Measurements from ENCODE around the gene TRIM10.
"Not testable (repeated sequence)": the region's sequence is repeated elsewhere in the genome, so short reads cannot be mapped to it uniquely, and the experiment has no call there.

The TRIM10 gene

DNA sequence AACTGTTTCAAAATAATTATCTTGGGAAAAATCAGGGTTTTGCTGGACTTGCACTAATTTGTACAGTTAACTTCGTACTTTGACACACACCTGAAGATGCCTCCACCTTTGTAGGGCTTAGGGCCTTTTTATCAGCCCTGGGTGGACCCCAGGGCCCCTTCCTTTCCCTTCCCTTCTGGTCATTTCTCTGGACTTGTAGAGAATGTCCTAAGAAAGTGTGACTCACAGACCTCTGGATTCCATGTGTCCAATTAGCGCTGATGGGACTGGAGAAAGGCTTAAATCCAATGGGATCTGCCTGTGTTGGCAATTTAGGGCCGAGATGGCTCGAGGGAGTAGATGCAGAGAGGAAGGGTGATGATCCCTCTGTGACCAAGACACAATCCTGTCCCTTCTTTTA is 11.7 kb upstream of the TRIM10 start:
- Histone ChIP-seq H3K4me3 (ENCODE audit: insufficient read depth, low read depth, low read length, poor library complexity, severe bottlenecking) (no peak overlapping the region), H3K4me1 (ENCODE audit: control insufficient read depth, insufficient read depth, low read length, poor library complexity, severe bottlenecking) (peaks cover 4% of the 10 kb centered on the region), H3K27ac (ENCODE audit: insufficient read depth, low read length, poor library complexity, severe bottlenecking) (no peak overlapping the region), H3K27me3 (replicated peaks; ENCODE audit: control insufficient read depth, insufficient read depth, low read length, poor library complexity, severe bottlenecking) (peaks cover 23% of the 10 kb centered on the region), H3K9me3 (ENCODE audit: control insufficient read depth, low read length) (no peaks in the 10 kb centered on the region), H3K36me3 (ENCODE audit: control insufficient read depth, insufficient read depth, low read length) (no peaks in the 10 kb centered on the region)
- DNase-seq, result no peak

DNA sequence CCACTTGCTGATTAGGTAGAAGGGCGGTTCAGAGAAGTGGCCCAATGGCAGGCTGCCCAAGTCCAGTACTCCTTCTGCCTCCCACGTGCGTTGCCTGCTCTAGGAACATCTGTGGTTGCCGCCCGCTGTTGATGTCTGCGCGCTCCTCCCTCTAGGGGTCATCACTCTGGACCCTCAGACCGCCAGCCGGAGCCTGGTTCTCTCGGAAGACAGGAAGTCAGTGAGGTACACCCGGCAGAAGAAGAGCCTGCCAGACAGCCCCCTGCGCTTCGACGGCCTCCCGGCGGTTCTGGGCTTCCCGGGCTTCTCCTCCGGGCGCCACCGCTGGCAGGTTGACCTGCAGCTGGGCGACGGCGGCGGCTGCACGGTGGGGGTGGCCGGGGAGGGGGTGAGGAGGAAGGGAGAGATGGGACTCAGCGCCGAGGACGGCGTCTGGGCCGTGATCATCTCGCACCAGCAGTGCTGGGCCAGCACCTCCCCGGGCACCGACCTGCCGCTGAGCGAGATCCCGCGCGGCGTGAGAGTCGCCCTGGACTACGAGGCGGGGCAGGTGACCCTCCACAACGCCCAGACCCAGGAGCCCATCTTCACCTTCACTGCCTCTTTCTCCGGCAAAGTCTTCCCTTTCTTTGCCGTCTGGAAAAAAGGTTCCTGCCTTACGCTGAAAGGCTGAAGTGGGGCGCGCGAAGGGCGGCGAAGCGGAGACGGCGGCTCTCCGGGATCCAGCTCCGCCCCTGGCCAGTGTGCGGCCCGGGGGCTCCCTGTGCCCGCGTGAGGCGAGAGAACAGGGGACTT is 10.9 kb upstream of the TRIM10 start:
- Histone ChIP-seq H3K27ac (ENCODE audit: insufficient read depth, low read length, poor library complexity, severe bottlenecking) (no peak overlapping the region), H3K27me3 (replicated peaks; ENCODE audit: control insufficient read depth, insufficient read depth, low read length, poor library complexity, severe bottlenecking) (peaks cover 23% of the 10 kb centered on the region), H3K4me3 (ENCODE audit: insufficient read depth, low read depth, low read length, poor library complexity, severe bottlenecking) (peak overlapping the region; percentile 2), H3K4me1 (ENCODE audit: control insufficient read depth, insufficient read depth, low read length, poor library complexity, severe bottlenecking) (peaks cover 4% of the 10 kb centered on the region), H3K9me3 (ENCODE audit: control insufficient read depth, low read length) (no peaks in the 10 kb centered on the region), H3K36me3 (ENCODE audit: control insufficient read depth, insufficient read depth, low read length) (no peaks in the 10 kb centered on the region)
- DNase-seq, result no peak

DNA sequence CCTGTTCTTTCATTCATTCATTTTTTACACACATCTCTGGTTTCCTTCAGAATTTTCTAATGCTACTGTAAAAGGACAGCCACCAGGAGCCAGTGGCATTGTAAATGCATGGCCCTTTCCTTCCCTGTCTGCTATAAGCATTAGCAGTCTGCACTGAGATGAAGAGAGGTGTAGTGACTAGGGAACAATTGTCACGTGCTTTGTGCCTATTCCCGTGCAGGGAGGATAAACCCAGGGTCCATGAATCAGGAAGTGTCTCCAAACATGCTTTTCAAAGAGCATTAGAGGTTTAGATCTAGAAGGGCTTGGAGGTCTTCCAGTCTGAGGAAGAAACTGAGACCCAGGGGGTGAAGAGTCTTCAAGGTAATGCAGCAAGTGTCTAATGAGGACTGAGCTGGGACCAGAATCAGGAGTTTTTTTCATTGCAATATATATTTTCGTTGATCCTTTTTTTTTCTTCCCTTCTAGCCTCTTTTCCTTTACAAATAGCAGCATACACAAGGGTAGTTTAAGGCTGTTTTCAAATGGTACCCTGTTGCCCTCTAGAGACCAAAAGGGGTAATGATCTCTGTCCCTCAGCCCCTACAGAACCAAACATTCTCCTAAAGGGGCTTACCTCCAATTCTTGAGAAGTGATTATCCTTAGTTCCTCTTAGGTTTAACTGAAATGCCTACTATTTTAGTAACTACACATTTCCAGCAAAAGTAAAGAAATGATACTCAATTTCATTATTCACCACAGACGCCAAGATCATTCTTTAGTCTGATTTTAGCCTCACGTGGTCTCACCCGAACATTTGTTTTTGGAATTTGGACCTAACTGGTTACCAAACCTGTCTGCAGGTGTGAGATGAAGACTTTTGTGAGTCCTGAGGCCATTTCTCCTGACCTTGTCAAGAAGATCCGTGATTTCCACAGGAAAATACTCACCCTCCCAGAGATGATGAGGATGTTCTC is 8.9 kb upstream of the TRIM10 start:
- no peak overlapping the region for H3K4me3 ChIP-seq (ENCODE audit: insufficient read depth, low read depth, low read length, poor library complexity, severe bottlenecking)
- no peak for DNase-seq
- no peaks in the 10 kb centered on the region for H3K36me3 ChIP-seq (ENCODE audit: control insufficient read depth, insufficient read depth, low read length)
- peaks cover 4% of the 10 kb centered on the region for H3K4me1 ChIP-seq (ENCODE audit: control insufficient read depth, insufficient read depth, low read length, poor library complexity, severe bottlenecking)
- no peaks in the 10 kb centered on the region for H3K9me3 ChIP-seq (ENCODE audit: control insufficient read depth, low read length)
- peaks cover 19% of the 10 kb centered on the region for H3K27me3 ChIP-seq (replicated peaks; ENCODE audit: control insufficient read depth, insufficient read depth, low read length, poor library complexity, severe bottlenecking)
- no peak overlapping the region for H3K27ac ChIP-seq (ENCODE audit: insufficient read depth, low read length, poor library complexity, severe bottlenecking)

DNA sequence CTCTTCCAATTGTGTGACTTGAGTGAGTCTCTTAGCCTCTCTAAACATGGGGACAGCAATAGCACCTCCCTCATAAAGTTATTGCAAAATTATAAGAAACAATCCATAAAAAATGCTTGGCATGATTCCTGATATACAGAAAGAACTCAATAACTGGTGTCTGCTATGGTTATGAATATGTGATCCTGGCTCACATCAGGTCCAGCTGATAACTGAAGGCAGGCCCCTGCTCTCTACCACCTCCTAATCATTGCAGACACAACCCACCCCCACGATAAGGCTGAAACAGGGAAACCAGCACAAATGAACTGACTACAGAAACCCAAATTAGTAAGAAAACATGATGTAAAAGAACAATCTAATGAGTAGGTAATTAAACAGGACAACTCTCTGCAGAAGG is 7.7 kb upstream of the TRIM10 start:
- H3K27me3 ChIP-seq (replicated peaks; ENCODE audit: control insufficient read depth, insufficient read depth, low read length, poor library complexity, severe bottlenecking), result peaks cover 19% of the 10 kb centered on the region

DNA sequence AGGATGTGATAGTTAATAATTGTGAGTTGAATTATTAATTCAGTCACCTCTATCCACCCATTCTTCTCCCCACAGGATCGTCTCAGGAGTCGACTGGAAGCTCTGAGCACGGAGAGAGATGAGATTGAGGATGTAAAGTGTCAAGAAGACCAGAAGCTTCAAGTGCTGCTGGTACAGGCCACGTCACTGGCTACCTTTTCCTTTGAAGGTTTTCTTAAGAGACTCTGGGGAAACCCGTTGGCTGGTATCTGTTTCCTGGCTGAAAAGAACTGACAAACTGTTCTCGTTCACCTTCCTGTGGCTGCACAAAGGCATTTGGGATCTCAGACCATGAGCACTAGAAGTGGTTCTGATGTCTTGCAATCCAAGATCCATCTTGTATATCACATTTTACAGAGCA is 6.1 kb upstream of the TRIM10 start:
- Histone ChIP-seq H3K36me3 (ENCODE audit: control insufficient read depth, insufficient read depth, low read length) (no peaks in the 10 kb centered on the region), H3K27me3 (replicated peaks; ENCODE audit: control insufficient read depth, insufficient read depth, low read length, poor library complexity, severe bottlenecking) (peaks cover 13% of the 10 kb centered on the region), H3K9me3 (ENCODE audit: control insufficient read depth, low read length) (no peaks in the 10 kb centered on the region), H3K4me3 (ENCODE audit: insufficient read depth, low read depth, low read length, poor library complexity, severe bottlenecking) (no peak overlapping the region), H3K4me1 (ENCODE audit: control insufficient read depth, insufficient read depth, low read length, poor library complexity, severe bottlenecking) (peaks cover 11% of the 10 kb centered on the region), H3K27ac (ENCODE audit: insufficient read depth, low read length, poor library complexity, severe bottlenecking) (no peak overlapping the region)
- no peak for DNase-seq

More for the DNA sequence above, 7.7 kb upstream of the TRIM10 start:
- Histone ChIP-seq H3K36me3 (ENCODE audit: control insufficient read depth, insufficient read depth, low read length) (no peaks in the 10 kb centered on the region), H3K9me3 (ENCODE audit: control insufficient read depth, low read length) (no peaks in the 10 kb centered on the region), H3K27ac (ENCODE audit: insufficient read depth, low read length, poor library complexity, severe bottlenecking) (no peak overlapping the region), H3K4me1 (ENCODE audit: control insufficient read depth, insufficient read depth, low read length, poor library complexity, severe bottlenecking) (peaks cover 4% of the 10 kb centered on the region), H3K4me3 (ENCODE audit: insufficient read depth, low read depth, low read length, poor library complexity, severe bottlenecking) (no peak overlapping the region)
- no peak for DNase-seq

DNA sequence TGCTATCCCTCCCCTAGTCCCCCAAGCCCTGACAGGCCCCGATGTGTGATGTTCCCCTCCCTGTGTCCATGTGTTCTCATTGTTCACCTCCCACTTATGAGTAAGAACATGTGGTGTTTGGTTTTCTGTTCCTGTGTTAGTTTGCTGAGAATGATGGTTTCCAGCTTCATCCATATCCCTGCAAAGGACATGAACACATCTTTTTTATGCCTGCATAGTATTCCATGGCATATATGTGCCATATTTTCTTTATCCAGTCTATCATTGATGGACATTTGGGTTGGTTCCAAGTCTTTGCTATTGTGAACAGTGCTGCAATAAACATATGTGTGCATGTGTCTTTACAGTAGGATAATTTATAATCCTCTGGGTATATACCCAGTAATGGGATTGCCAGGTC is 4.2 kb upstream of the TRIM10 start:
- not testable (repeated sequence) for DNase-seq; H3K27me3 ChIP-seq (replicated peaks; ENCODE audit: control insufficient read depth, insufficient read depth, low read length, poor library complexity, severe bottlenecking)

DNA sequence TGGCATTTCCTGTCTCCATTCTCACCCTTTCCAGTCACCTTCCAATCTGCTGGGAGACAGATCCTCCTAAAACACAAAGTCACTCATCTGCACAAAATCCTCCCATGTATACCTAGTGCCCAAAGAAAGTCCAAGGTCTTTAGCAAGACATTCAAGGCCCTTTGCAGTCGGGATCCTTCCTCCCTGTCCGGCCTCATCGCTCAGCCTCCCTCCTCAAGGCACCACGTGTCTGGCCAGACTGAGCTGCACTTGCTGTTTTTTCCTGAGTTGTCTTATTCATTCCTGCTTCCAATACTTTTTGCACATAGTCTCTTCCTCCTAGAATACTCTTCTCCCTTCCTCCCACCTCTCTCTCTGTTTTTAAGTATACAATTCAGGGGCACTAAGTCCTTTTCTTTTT is 3.7 kb upstream of the TRIM10 start:
- DNase-seq, result no peak
- H3K27me3 ChIP-seq (replicated peaks; ENCODE audit: control insufficient read depth, insufficient read depth, low read length, poor library complexity, severe bottlenecking), result no peaks in the 10 kb centered on the region
- no peaks in the 10 kb centered on the region for H3K36me3 ChIP-seq (ENCODE audit: control insufficient read depth, insufficient read depth, low read length)
- H3K27ac ChIP-seq (ENCODE audit: insufficient read depth, low read length, poor library complexity, severe bottlenecking), result no peak overlapping the region
- peaks cover 7% of the 10 kb centered on the region for H3K4me1 ChIP-seq (ENCODE audit: control insufficient read depth, insufficient read depth, low read length, poor library complexity, severe bottlenecking)
- no peaks in the 10 kb centered on the region for H3K9me3 ChIP-seq (ENCODE audit: control insufficient read depth, low read length)
- no peak overlapping the region for H3K4me3 ChIP-seq (ENCODE audit: insufficient read depth, low read depth, low read length, poor library complexity, severe bottlenecking)

More for the DNA sequence above, 4.2 kb upstream of the TRIM10 start:
- not testable (repeated sequence) for H3K27ac ChIP-seq (ENCODE audit: insufficient read depth, low read length, poor library complexity, severe bottlenecking); H3K4me3 ChIP-seq (ENCODE audit: insufficient read depth, low read depth, low read length, poor library complexity, severe bottlenecking); H3K9me3 ChIP-seq (ENCODE audit: control insufficient read depth, low read length); H3K4me1 ChIP-seq (ENCODE audit: control insufficient read depth, insufficient read depth, low read length, poor library complexity, severe bottlenecking); H3K36me3 ChIP-seq (ENCODE audit: control insufficient read depth, insufficient read depth, low read length)

DNA sequence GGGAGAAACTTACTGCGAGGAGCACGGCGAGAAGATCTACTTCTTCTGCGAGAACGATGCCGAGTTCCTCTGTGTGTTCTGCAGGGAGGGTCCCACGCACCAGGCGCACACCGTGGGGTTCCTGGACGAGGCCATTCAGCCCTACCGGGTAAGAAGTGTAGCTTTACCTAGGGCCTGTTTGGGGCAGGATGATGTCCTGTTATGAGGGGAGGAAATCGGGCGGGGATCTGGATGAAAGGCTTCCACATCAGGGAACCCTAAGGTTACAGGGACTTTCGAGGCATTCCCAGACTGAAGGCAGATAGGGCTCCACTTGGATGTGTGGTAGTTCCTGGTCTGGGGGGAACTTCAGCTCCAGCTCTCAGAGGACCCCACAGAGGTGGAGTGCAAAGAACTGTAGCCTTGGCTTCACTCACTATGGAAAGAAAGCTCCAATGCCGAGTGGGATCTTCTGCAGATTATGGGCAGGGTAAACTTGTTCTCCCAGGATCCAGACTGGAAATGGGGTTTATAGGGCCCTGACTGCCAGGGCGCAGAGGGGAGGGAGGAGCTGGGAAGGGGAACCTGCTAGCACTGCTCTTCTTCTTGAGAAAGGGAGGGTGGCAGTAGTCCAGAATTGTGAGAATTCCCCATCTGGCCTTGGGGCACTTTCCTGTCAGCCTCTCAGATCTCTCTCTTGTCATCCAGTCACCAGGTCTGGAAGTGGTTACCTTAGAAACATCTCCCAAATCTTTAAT is 3.1 kb upstream of the TRIM10 start:
- no peak for DNase-seq
- Histone ChIP-seq H3K4me1 (ENCODE audit: control insufficient read depth, insufficient read depth, low read length, poor library complexity, severe bottlenecking) (peaks cover 7% of the 10 kb centered on the region), H3K27me3 (replicated peaks; ENCODE audit: control insufficient read depth, insufficient read depth, low read length, poor library complexity, severe bottlenecking) (no peaks in the 10 kb centered on the region), H3K9me3 (ENCODE audit: control insufficient read depth, low read length) (no peaks in the 10 kb centered on the region), H3K4me3 (ENCODE audit: insufficient read depth, low read depth, low read length, poor library complexity, severe bottlenecking) (no peak overlapping the region), H3K27ac (ENCODE audit: insufficient read depth, low read length, poor library complexity, severe bottlenecking) (no peak overlapping the region), H3K36me3 (ENCODE audit: control insufficient read depth, insufficient read depth, low read length) (no peaks in the 10 kb centered on the region)

DNA sequence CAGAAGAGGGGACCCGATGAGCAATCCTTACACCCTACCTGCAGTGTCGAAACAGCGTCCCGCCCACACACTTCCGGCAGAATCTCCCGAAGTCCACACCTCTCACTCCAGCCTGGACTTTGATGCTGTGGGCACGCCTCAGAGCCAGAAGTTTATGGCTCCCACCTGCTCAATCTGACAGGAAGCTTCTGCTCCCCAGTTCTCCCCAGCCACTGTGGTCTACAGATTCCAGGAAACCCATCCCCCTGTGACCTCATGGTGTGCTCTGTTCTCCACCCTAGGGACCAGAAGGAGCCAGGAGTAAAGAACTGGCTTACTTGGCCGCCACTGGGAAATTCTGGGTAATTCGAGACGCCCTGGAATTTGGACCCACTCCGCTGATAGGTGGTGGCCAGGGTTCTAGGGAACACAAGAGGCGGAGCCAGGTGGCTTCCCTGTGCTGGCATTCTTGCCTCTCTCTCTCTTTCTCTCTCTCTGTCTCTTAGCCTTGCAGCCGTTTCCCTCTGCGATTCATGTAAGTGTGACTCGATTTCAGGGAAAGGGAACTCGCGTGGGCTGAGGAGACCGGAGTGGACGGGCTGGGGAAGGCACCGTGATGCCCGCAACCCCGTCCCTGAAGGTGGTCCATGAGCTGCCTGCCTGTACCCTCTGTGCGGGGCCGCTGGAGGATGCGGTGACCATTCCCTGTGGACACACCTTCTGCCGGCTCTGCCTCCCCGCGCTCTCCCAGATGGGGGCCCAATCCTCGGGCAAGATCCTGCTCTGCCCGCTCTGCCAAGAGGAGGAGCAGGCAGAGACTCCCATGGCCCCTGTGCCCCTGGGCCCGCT is 2.3 kb upstream of the TRIM10 start, which contains the start of gene TRIM15:
Gene TRIM15 (plus strand): TSS at position 457 of the 828 bp plus-strand sequence. CDS start 139 bp downstream, at position 596.
- Histone ChIP-seq H3K4me1 (ENCODE audit: control insufficient read depth, insufficient read depth, low read length, poor library complexity, severe bottlenecking) (peaks cover 7% of the 10 kb centered on the region), H3K36me3 (ENCODE audit: control insufficient read depth, insufficient read depth, low read length) (no peaks in the 10 kb centered on the region), H3K27me3 (replicated peaks; ENCODE audit: control insufficient read depth, insufficient read depth, low read length, poor library complexity, severe bottlenecking) (no peaks in the 10 kb centered on the region), H3K4me3 (ENCODE audit: insufficient read depth, low read depth, low read length, poor library complexity, severe bottlenecking) (no peak within 1 kb of the TSS), H3K27ac (ENCODE audit: insufficient read depth, low read length, poor library complexity, severe bottlenecking) (no peak within 1 kb of the TSS), H3K9me3 (ENCODE audit: control insufficient read depth, low read length) (no peaks in the 10 kb centered on the region)
- DNase-seq, result peak in 1 of 3 donors; percentile 6
